ENCODE measurements around the gene TNC.

DNA sequence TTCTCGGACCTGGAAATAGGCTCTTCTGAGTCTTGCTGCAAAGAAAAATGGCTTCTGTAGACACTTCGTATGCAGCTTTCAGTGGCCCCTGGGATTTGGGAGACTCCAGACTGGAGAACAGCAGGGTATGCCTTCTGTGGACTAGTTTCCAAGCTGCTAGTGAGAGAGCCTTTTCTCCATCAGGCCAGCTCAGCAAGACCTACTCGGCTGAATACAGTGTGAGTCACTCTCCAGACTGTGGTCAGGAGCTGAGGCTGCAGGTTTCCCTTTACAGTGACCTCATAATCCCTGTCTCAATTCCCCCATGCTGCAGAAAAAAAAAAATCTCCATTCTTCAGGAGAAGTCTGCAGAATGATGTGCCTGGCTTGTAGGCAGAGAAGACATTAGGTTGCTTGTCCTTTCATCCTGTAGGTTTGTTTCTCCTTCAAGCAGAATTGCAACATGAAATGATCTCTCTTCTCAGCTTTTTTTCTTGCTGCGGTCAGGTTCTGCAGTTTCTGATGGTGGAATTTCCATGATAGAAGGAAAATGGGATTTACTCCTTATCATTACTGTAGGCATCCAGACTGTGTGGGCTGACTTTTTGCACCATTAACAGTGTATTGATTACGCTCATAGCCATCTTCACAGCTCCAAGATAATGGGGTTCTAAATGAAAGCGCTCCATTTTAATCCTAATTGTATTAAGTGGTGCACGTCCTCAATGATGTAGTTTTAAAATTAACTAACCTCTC lies 109.3 kb downstream of the TNC start:
- TF ChIP-seq, protein P1, sequence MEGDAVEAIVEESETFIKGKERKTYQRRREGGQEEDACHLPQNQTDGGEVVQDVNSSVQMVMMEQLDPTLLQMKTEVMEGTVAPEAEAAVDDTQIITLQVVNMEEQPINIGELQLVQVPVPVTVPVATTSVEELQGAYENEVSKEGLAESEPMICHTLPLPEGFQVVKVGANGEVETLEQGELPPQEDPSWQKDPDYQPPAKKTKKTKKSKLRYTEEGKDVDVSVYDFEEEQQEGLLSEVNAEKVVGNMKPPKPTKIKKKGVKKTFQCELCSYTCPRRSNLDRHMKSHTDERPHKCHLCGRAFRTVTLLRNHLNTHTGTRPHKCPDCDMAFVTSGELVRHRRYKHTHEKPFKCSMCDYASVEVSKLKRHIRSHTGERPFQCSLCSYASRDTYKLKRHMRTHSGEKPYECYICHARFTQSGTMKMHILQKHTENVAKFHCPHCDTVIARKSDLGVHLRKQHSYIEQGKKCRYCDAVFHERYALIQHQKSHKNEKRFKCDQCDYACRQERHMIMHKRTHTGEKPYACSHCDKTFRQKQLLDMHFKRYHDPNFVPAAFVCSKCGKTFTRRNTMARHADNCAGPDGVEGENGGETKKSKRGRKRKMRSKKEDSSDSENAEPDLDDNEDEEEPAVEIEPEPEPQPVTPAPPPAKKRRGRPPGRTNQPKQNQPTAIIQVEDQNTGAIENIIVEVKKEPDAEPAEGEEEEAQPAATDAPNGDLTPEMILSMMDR (conservative IDR thresholded peaks at IDR 0.05 in 1 of 2, IDR thresholded peaks at IDR 0.05 in 1 of 2; ENCODE audit: extremely low read depth in 1 of 2, insufficient read depth in 1 of 2, low read depth in 1 of 2, low read length in 2 of 2), result no peak
- TF ChIP-seq EZH2 (IDR thresholded peaks at IDR 0.05; ENCODE audit: borderline replicate concordance, low read length), result no peak

Measured in mammary epithelial cell (primary cell).